Natural killer cell (primary cell): ENCODE results near the gene NAALADL2. TPM values are rescaled to one million over a fixed set of nuclear protein-coding genes. Genes with fewer than 3 reads are reported as not detected.

ENCODE experiments used
- ATAC-seq, 3 donors: fragments of 150-1000 bp in 2 of 3; fragments of 200-7000 bp in 1 of 3; cut with Tn5 transposase; 1 replicate in 1 of 3; 2 replicates in 2 of 3; pipeline ENCODE4 v1.10.0; 2021; ENCODE audit warnings: mild to moderate bottlenecking in 2 of 3, moderate library complexity in 2 of 3
- DNase-seq, 2 donors: peaks; one replicate each; pipeline versions ENCODE4 v3.0.0 to v3.0.0-alpha.2; 2013 to 2021; ENCODE audit warnings: mixed read lengths in 1 of 2
- H3K27ac ChIP-seq: one replicate; pipeline ENCODE4 v1.5.1; 2013; ENCODE audit warnings: mild to moderate bottlenecking, low read length
- H3K27me3 ChIP-seq: one replicate; pipeline ENCODE4 v1.6.1; 2013; ENCODE audit warnings: low read length; ENCODE audit not compliant: control insufficient read depth, insufficient read depth
- H3K36me3 ChIP-seq: one replicate; pipeline ENCODE4 v1.6.1; 2013; ENCODE audit warnings: low read length; ENCODE audit not compliant: control insufficient read depth, insufficient read depth
- H3K4me1 ChIP-seq: one replicate; pipeline ENCODE4 v1.6.1; 2013; ENCODE audit warnings: low read length; ENCODE audit not compliant: control insufficient read depth, insufficient read depth
- H3K4me3 ChIP-seq: one replicate; pipeline ENCODE4 v1.5.1; 2013; ENCODE audit warnings: low read length
- H3K9me3 ChIP-seq: one replicate; pipeline ENCODE4 v1.6.1; 2013; ENCODE audit warnings: low read length; ENCODE audit not compliant: control insufficient read depth, insufficient read depth
- H3K27ac Mint-ChIP-seq, 2 donors: one replicate each; pipeline ENCODE4 v1.8.0; 2022; ENCODE audit warnings: mild to moderate bottlenecking in 2 of 2, mixed read lengths in 2 of 2, moderate library complexity in 1 of 2
- H3K27me3 Mint-ChIP-seq, 2 donors: one replicate each; pipeline ENCODE4 v1.8.0; 2022; ENCODE audit warnings: low read depth in 2 of 2, mixed read lengths in 2 of 2
- H3K36me3 Mint-ChIP-seq: one replicate; pipeline ENCODE4 v1.8.0; 2022; ENCODE audit warnings: mixed read lengths
- H3K4me1 Mint-ChIP-seq, 2 donors: one replicate each; pipeline ENCODE4 v1.8.0; 2022; ENCODE audit warnings: mixed read lengths in 2 of 2
- H3K4me3 Mint-ChIP-seq: one replicate; pipeline ENCODE4 v1.8.0; 2022; ENCODE audit warnings: mild to moderate bottlenecking, moderate library complexity, mixed read lengths
- H3K9me3 Mint-ChIP-seq, 2 donors: one replicate each; pipeline ENCODE4 v1.8.0; 2022; ENCODE audit warnings: mixed read lengths in 2 of 2
- WGBS: methylation state at CpG from one replicate; pipeline ENCODE4 v1.1.7; 2013; ENCODE audit warnings: missing lambda C conversion rate; ENCODE audit not compliant: insufficient coverage; 5-methylcytosine and 5-hydroxymethylcytosine counted together
- intact Hi-C: fragments of 100-400 bp; cut with micrococcal nuclease; formaldehyde crosslinking; loops from one replicate; pipeline ENCODE4 v1.14.2; 2022
- total RNA-seq, 4 donors: library from RNA; stranded (reverse); fragments of 120-200 nt in 1 of 4; gene quantifications; one replicate each; pipeline versions ENCODE4 v1.2.3 to v1.2.4, GENCODE V29; 2013 to 2022
- TF ChIP-seq, protein P1 (sequence below): fragments of 200-600 bp; IDR thresholded peaks from one replicate; pipeline ENCODE4 v1.8.0; 2022; ENCODE audit warnings: antibody characterized with exemption

NAALADL2 gene
- total RNA-seq, 3 donors from 2014 or later (not counting 1 experiment from before 2014, with no cell fraction given), result not detected

DNA sequence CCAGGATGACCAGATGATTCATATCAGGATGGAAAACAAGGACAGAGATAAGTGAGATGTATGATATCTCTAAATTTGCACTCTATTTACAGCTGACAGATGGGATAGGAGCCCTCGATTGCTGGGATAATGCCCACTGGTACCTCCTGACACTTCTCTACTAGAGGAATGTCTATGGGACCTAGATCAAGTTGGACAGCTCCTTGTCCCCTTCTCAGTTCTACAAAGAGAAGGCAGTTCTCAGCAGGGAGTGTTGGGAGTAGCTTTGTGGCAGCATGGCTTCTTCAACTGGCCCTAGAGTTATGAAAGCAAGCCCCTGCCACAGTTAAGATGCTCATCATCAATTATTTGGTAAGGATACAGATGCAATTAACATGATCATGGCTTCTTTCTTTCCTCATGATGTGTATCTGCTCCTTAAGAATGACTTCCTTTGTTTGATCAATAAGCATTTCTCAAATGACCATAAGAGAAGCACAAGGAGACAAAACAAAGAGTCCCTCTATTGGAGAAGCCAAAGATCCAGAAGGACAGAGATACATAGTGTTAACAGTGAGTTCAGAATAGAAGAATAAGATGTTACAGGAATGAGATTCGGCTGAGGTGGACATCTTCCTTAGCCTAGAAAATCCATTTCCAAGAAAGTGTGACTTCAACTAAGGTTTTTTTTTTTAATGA is 481.3 kb downstream of the NAALADL2 start:
- Histone ChIP-seq H3K27ac (no peak overlapping the region), H3K4me1 (no peaks in the 10 kb centered on the region), H3K36me3 (no peaks in the 10 kb centered on the region), H3K4me3 (no peak overlapping the region), H3K27me3 (no peaks in the 10 kb centered on the region), H3K9me3 (peaks cover 3% of the 10 kb centered on the region)
- TF ChIP-seq, protein P1, sequence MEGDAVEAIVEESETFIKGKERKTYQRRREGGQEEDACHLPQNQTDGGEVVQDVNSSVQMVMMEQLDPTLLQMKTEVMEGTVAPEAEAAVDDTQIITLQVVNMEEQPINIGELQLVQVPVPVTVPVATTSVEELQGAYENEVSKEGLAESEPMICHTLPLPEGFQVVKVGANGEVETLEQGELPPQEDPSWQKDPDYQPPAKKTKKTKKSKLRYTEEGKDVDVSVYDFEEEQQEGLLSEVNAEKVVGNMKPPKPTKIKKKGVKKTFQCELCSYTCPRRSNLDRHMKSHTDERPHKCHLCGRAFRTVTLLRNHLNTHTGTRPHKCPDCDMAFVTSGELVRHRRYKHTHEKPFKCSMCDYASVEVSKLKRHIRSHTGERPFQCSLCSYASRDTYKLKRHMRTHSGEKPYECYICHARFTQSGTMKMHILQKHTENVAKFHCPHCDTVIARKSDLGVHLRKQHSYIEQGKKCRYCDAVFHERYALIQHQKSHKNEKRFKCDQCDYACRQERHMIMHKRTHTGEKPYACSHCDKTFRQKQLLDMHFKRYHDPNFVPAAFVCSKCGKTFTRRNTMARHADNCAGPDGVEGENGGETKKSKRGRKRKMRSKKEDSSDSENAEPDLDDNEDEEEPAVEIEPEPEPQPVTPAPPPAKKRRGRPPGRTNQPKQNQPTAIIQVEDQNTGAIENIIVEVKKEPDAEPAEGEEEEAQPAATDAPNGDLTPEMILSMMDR, result no peak
- H3K4me3 Mint-ChIP-seq, result no peak overlapping the region
- H3K27ac Mint-ChIP-seq, result no peak overlapping the region
- intact Hi-C loops, result no loop called here
- no peaks in the 10 kb centered on the region for H3K27me3 Mint-ChIP-seq
- 88% methylated on average over 1 of the region's 2 CpGs for WGBS
- peaks cover 8 to 16% of the 10 kb centered on the region in 2 donors for H3K9me3 Mint-ChIP-seq
- no peaks in the 10 kb centered on the region for H3K4me1 Mint-ChIP-seq
- ATAC-seq (no peak), DNase-seq (no peak)
- H3K36me3 Mint-ChIP-seq, result no peaks in the 10 kb centered on the region

DNA sequence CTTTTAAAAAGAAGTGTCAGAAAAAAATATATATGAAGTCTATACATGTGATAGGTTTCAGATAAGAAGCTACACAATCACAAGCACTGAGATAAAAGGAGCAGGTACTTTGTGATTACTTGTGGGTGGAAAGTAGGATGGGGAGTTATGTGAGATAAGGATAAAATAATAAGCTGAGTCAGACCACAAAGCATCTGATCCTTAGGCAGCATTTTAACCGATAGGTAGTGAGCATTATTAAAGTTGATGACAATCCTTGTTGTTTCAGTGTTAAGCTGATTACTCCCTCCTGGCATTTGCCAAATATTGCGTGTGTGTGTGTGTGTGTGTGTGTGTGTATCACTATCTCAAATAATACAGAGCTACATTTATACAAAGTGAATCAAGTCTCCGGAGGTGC is 483.1 kb downstream of the NAALADL2 start:
- Histone ChIP-seq H3K4me1 (no peaks in the 10 kb centered on the region), H3K4me3 (no peak overlapping the region), H3K9me3 (peaks cover 3% of the 10 kb centered on the region), H3K27me3 (no peaks in the 10 kb centered on the region), H3K27ac (no peak overlapping the region), H3K36me3 (no peaks in the 10 kb centered on the region)
- no peaks in the 10 kb centered on the region for H3K4me1 Mint-ChIP-seq
- H3K36me3 Mint-ChIP-seq, result no peaks in the 10 kb centered on the region
- DNase-seq, result no peak
- TF ChIP-seq, protein P1, result no peak
- H3K27me3 Mint-ChIP-seq, result no peaks in the 10 kb centered on the region
- no peak overlapping the region for H3K27ac Mint-ChIP-seq
- intact Hi-C loops, result no loop called here
- peaks cover 8 to 17% of the 10 kb centered on the region in 2 donors for H3K9me3 Mint-ChIP-seq
- ATAC-seq, result no peak
- WGBS, result 38% methylated on average over 1 of the region's 3 CpGs
- no peak overlapping the region for H3K4me3 Mint-ChIP-seq

DNA sequence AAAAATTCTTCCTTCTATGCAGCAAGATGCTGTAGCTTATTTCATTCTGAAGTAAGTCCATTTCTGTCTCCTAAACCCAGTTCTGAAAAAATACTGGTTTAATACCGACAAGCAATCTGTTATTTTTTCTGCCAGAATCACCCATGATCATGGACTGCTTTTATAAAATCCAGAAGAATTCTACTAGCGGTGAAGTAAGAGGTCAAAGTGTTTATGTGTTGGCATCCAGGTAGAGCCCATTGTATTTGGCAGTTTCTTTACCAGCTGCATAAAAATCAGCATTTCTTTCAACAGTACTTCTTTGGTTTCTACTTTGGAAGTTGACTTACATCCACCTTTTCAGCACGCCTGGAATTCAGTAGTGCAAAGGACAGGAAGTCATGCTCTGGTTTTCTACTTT is 484.8 kb downstream of the NAALADL2 start:
- TF ChIP-seq, protein P1, result no peak
- intact Hi-C loops, result no loop called here
- 66% methylated on average over 2 of the region's 3 CpGs for WGBS
- Histone ChIP-seq H3K9me3 (no peaks in the 10 kb centered on the region), H3K36me3 (no peaks in the 10 kb centered on the region), H3K27me3 (no peaks in the 10 kb centered on the region), H3K27ac (no peak overlapping the region), H3K4me3 (no peak overlapping the region), H3K4me1 (no peaks in the 10 kb centered on the region)
- Mint-ChIP-seq H3K27me3 (no peaks in the 10 kb centered on the region), H3K36me3 (no peaks in the 10 kb centered on the region), H3K9me3 (peaks cover 4 to 16% of the 10 kb centered on the region in 2 donors), H3K4me3 (no peak overlapping the region), H3K4me1 (no peaks in the 10 kb centered on the region), H3K27ac (no peak overlapping the region)
- DNase-seq (no peak), ATAC-seq (no peak)
